Left colon (tissue), 2 donors: Measurements from ENCODE around the gene HAT1. TPM values are rescaled to one million over a fixed set of nuclear protein-coding genes. Genes with fewer than 3 reads are reported as not detected.
A peak's percentile ranks its signal among the peaks of the same experiment; 100 is the strongest.
"Not testable (repeated sequence)": the region's sequence is repeated elsewhere in the genome, so short reads cannot be mapped to it uniquely, and the experiment has no call there.

Source experiments
- ATAC-seq: fragments of 200-7000 bp; cut with Tn5 transposase; one replicate; pipeline ENCODE4 v1.9.1; 2020; ENCODE audit warnings: mild to moderate bottlenecking, moderate library complexity
- DNase-seq, 2 donors: peaks; one replicate each; pipeline ENCODE4 v3.0.0-alpha.2; 2020
- intact Hi-C, 2 donors: fragments of 100-400 bp; cut with DNase I in 1 of 2; cut with micrococcal nuclease in 1 of 2; formaldehyde crosslinking; loops; one replicate each; pipeline versions ENCODE4 v1.11.2 to v1.14.0; 2022; cut with DNase I, micrococcal nuclease
- total RNA-seq, 2 donors: library from RNA; stranded (reverse); fragmentation: NEBNext Ultra II Directional; extraction: Animal tissue kit (Norgen Biotek cat#: 25700); gene quantifications; one replicate each; pipeline ENCODE4 v1.2.1, GENCODE V29; 2021
- donor health status: DM: no; HTN: no; CAD: no.
- donor health status: DM: yes; HTN: yes; CAD: no.

HAT1 gene
- total RNA-seq, 2 donors from 2014 or later: 24.8 to 26.1 TPM

DNA sequence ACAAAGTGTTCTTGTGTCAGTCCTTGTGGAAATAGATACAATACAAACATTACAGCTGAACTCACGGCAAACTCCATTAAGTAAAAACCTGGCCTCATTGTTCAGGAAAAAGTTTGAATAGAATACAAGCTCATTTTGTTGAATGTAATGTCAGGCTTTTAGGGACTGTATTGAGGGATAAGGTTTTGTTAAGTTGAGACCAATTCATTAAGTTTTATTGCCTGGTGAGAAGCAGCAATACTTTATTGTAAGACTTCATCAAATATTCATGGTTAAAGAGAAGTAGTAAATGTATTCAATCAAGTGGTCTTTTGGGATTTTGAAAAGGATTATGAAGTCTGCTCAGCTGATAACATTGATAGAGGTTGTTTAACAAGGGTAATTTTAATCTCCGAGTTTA lies 42.0 kb downstream of the HAT1 start:
- ATAC-seq: no peak
- no peak for DNase-seq
- intact Hi-C loops: no loop called here

DNA sequence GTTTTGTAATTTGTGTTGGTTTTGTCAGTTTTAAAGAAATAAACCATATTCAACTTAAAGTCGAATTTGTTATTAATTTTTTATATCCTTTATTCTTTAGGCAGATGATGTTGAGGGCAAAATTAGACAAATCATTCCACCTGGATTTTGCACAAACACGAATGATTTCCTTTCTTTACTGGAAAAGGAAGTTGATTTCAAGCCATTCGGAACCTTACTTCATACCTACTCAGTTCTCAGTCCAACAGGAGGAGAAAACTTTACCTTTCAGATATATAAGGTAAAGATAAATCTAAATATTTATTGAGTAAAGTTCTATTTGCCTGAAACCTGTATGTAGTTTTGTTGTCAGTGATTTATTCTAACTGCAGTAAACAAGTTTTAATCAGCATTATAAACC lies 43.0 kb downstream of the HAT1 start:
- intact Hi-C loops: no loop called here
- no peak for DNase-seq
- no peak for ATAC-seq

DNA sequence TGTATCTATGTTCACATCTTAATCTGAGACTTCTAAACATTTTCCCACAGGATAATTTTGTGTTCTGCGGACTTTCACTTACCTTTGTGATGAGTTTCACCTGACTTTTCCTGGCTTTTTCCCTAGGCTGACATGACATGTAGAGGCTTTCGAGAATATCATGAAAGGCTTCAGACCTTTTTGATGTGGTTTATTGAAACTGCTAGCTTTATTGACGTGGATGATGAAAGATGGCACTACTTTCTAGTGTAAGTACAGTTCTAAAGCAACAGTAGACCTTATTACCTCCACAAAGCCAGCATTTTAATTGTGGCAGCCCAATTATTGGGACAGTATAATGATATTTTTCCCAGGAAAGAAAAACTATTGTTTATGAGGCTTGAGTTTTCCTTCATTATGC lies 43.4 kb downstream of the HAT1 start:
- intact Hi-C loops: no loop called here
- ATAC-seq: no peak

DNA sequence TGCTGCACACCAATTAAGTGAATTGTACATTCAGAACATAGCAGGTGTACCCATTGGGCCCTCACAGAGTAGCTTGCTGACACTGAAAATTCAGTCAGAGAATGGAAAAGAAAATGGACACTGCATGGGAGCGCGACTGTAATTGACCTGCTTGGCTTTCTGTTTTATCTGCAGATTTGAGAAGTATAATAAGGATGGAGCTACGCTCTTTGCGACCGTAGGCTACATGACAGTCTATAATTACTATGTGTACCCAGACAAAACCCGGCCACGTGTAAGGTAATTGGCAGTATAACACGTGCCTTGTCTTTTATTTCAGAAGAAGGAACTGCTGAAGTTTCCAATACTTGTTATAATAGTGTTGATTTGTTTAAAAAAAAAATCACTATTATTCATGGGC lies 44.0 kb downstream of the HAT1 start:
- intact Hi-C loops: no loop called here
- no peak for DNase-seq
- ATAC-seq: no peak

More for the DNA sequence above, 43.4 kb downstream of the HAT1 start:
- no peak for DNase-seq

DNA sequence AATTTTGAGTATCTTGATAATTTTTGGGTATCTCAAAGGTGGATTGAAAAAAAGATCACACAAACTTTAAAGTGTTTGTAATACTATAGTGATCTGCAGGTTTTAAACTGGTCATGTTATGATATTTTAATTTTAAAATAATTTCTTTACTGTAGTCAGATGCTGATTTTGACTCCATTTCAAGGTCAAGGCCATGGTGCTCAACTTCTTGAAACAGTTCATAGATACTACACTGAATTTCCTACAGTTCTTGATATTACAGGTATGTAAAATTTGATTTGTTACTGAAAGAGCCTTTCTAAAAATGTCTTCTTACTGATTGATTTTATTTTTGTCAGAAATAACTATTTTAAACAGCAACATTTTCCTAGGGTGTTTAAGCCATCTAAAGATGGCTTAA lies 44.4 kb downstream of the HAT1 start:
- intact Hi-C loops: no loop called here
- no peak for DNase-seq
- ATAC-seq: no peak

DNA sequence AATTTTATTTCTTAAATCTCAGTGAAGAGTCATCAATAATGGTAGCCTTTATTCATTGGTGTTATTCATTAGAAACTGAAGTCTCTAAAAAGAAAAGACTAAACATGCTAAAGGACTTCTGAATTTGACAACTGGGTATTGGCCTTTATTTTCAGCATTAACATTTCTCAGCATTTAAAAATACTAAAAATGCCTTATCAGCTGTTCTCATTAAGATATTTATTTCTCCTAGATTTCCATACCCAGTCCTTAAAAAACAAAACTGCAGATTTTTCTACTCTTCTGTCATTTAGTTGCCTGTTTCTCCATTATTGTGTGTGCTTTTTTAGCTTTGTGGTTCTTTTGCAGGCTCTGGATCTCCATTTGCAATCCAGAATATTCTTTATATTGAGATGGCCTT lies 46.2 kb downstream of the HAT1 start:
- ATAC-seq (no peak), DNase-seq (no peak)
- intact Hi-C loops: no loop called here

DNA sequence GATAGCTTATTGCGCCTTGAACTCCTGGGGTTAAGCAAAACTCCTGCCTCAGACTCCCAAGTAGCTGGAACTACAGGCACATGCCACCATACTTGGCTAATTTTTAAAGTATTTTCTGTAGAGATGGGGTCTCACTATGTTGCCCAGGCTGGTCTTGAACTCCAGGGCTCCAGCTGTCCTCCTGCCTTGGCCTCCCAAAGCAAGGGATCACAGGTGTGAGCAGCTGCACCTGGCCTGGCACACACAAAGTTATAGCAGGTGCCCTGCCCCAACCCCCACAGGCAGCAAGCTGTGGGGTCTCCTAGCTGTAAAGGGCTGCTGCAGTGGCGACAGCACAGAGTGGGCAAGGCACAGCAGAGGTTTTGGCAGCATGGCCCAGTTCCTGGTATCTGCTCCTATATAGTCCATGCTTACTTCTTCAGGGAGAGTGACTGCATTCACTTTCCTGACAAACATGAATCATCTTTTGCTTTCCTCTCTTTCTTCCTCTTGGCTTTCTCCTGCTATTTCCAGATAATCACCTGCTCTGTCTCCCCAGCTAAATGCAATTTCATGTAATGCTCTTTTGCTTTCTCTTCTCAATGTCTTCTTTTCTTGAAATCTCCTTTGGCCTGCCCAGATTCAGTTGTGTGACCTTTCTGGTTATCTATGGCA lies 50.2 kb downstream of the HAT1 start:
- intact Hi-C loops: no loop called here
- no peak for DNase-seq
- no peak for ATAC-seq

DNA sequence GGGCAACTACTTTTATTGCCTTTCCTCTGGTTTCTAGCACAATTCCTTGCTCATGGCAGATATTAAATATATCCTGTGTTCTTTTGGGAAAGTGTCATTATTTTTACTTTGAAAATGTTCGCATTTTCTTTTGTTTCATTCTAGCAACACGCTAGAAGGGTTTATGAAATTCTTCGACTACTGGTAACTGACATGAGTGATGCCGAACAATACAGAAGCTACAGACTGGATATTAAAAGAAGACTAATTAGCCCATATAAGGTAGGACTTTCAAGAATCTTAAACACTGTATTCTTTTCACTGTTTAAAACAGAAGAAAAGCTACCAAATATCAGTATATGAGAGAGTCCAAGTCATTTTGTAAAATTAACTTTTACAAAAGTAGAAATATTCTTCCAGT lies 56.8 kb downstream of the HAT1 start:
- DNase-seq (no peak), ATAC-seq (no peak)
- intact Hi-C loops: no loop called here

DNA sequence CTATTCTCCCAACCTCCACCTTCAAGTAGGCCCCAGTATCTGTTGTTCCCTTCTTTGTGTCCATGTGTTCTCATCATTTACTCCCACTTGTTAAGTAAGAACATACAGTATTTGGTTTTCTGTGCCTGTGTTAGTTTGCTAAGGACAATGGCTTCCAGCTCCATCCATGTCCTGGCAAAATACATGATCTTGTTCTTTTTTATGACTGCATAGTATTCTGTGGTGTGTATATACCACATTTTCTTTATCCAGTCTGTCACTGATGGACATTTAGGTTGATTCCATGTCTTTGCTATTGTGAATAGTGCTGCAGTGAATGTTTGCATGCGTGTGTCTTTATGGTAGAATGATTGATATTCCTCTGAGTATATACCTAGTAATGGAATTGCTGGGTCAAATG lies 61.7 kb downstream of the HAT1 start:
- intact Hi-C loops, ATAC-seq: not testable (repeated sequence)

DNA sequence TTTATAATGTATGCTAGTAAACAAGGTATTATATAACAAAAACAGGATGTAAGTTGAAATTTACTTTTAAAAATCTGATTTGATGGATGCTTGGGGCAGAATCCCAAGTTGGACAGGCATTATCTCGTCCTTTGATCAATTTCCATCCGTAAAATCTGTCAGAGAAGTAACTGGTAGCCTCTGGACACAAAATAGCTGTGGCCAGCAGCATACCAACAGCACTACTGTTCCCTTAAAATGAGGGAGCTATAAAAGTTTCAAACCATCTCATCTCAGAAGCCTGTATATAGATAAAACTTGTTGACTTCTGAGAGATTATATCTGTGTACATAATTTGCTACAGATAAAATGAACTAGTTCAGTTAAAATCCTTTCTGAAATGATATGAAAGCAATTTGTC lies 62.8 kb downstream of the HAT1 start:
- ATAC-seq (no peak), DNase-seq (no peak)
- intact Hi-C loops: no loop called here

More for the DNA sequence above, 61.7 kb downstream of the HAT1 start:
- DNase-seq: not testable (repeated sequence)

DNA sequence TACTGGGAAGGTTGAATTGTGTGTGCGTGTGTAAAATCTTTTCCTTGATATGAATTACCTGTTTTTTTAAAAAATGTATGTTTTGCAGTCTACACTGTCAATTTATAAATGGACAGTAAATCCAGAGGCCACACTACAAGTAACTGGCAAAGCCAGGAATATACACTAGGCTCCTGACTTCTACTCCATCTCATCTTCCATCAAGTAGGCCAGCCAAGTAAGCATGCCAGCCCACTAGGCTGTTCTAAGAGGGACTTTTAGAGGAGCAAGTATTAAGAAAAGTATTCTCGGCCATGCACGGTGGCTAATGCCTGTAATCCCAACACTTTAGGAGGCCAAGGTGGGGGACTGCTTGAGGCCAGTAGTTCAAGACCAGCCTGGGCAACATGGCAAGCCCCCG lies 64.5 kb downstream of the HAT1 start:
- DNase-seq (no peak), ATAC-seq (no peak)
- intact Hi-C loops: no loop called here

DNA sequence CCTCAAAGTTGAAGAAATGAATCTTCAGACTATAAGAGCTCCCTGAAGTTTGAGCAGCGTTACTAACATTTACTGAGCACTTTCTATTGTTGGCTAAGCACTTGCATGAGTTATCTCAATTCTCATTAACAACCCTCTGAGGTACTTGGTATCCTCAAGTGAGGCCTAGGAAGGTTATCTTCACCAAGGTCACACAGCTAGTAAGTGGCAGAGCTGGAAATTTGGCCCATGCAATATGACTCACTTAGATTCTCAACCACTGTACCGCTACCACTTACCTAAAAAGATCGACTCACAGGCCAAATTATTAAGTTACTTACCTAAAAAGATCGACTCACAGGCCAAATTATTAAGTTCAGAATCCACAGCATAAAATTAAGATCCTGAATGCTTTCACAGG lies 68.8 kb downstream of the HAT1 start:
- no peak for ATAC-seq
- intact Hi-C loops: no loop called here
- DNase-seq: no peak

DNA sequence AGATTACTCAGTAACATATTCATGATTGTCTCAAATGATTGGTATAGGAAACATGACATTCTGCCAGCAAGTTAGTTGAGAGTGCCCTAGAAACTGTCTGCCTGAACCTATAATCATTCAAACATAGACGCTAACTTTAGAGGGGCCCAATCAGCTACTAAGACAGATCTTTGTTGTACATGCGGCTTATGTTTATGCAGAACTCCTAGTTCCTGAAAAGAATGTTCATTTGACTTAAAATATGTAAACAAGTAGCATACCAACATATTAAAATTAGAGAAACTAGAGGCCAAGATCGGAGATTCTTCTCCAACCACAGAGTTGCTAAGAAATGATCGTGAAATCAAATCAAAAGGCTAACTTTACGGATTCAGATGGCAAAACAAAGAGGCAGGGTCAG lies 73.3 kb downstream of the HAT1 start:
- intact Hi-C loops: no loop called here
- DNase-seq: no peak
- no peak for ATAC-seq

DNA sequence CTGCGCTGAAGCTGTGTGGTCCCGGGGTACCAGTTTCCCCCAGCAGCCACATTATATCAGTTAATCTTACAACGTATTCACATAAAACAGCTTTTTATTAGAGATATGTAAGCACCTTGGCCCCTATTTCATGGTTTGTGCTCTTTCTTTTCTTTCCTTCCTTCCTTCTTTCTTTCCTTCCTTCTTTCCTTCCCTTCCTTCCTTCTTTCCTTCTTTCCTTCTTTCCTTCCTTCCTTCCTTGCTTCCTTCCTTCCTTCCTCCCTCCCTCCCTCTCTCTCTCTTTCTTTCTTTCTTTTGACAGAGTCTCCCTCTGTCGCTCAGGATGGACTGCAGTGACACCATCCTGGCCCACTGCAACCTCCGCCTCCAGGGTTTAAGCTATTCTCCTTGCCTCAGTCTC lies 73.8 kb downstream of the HAT1 start:
- DNase-seq (no peak), ATAC-seq (no peak)
- intact Hi-C loops: no loop called here

DNA sequence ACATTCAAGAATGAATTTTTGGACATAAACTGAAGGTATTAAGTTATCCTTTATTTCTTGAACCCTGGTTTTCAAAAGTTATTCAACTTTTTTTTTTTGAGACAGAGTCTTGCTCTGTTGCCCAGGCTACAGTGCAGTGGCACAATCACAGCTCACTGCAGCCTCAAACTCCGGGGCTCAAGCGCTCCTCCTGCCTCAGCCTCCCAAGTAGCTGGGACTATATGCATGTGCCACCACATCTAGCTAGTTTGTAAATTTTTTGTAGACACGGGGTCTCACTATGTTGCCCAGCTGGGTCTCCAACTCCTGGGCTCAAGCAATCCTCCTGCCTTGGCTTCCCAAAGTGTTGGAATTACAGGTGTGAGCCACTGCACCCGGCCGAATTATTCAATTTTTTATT lies 74.8 kb downstream of the HAT1 start:
- intact Hi-C loops, ATAC-seq, DNase-seq: not testable (repeated sequence)

DNA sequence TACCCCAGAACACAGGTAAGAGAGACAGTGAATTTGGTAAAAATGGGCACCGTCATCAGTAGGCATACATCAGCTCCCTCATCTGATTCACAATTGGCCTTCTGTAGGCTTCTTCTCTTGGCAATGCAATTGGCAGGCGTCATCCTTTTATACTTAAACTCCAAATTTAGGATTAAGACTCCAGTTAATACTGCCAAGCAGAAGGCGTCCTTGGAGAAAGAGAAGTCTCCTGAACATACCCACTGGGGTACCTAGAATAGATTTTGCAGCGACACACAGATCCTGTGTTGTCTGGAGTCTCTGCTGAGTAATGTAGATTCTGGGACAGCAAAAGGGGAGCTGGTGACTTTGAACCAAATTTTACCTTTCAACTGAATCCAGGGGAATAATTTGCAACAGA lies 76.9 kb downstream of the HAT1 start:
- DNase-seq: no peak
- ATAC-seq: no peak
- intact Hi-C loops: no loop called here

DNA sequence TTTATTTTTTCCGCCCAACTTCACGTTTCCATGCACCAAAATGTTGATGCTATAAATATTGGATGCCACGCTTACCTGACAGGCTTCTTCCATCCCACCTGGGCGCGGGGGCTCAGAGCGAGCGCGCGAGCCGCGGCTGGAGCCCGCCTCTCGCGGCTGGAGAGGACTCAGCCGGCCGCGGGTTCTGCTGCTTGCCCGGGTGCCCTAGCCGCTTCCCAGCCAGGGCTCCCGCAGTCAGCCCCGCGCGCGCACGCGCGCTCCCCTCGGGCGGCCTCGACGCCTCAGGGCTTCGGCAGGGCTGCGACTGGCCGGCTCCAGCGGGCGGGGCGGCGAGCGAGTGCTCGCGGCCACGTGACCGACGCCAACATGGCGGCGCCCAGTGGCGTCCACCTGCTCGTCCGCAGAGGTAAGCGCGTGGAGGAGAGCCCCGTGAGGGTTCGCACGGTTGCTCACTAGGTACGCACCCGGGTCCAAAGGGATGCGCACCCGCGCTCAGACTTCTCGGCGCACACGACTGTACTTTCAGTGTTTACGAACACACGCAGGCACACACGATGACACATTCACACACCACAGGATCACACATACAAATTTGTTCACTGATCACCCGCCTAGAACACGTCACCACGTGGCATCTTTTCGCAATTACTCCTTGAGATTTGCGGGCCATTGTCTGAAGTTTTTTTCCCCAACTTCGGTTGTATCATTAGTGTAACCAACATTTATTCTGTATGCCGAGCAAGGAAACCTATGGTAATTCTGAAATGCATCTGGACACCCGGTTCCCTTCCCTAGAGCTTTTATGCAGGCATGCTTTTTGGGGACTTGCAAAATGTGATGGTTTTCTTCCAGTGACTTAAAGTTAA lies 77.6 kb downstream of the HAT1 start, which contains the start of gene METAP1D:
Gene METAP1D, plus strand, starts transcription at position 350 of the 866 bp plus-strand sequence. Its CDS starts 17 bp downstream, at position 367.
- peak; percentile 87 to 92 for DNase-seq
- peak; percentile 100 for ATAC-seq
- intact Hi-C loops: no loop called here

DNA sequence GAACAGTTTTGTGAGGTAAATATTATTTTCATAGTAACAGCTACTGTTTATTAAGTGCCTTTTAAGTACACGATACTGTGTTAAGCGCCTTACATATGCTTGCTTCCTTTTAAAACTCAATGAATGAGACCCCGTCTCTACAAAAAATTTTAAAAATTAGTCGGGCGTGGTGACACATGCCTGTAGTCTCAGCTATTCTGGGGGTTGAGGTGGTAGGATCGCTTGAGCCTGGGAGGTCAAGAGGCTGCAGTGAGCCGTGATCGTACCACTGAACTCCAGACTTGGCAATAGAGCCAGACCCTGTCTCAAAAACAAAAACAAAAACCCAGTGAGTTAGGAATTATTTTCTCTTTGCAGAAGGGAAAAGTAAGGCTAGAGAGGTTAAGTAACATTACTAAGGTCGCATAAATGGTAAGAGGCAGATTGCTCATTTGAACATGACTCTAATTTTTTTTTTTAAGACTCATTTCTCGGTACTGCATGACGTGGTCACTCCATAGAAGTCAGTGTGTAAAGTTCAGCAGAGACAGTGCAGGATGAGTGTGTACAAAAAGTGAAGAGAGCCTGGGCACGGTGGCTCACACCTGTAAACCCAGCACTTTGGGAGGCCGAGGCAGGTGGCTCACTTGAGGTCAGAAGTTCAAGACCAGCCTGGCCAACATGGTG lies 78.6 kb downstream of the HAT1 start:
- ATAC-seq (no peak), DNase-seq (no peak)
- intact Hi-C loops: no loop called here

DNA sequence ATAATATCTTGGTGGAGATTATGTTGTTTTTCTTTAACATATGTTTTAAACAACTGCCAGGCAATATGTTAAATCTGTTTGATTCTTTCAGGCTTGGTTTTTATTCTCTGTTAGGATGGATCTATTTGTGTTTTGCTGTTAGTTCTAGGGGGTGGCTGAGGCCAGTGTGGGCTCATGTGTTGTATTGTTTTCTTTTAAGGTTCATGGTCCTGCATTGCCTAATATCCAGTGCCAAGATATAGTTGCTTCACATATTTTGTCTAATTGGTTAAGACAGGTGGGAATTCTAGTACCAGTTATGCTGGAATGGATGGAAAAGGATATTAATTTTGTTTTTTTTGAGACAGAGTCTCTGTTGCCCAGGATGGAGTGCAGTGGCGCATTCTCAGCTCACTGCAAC lies 85.1 kb downstream of the HAT1 start:
- no peak for DNase-seq
- intact Hi-C loops: no loop called here
- ATAC-seq: no peak

DNA sequence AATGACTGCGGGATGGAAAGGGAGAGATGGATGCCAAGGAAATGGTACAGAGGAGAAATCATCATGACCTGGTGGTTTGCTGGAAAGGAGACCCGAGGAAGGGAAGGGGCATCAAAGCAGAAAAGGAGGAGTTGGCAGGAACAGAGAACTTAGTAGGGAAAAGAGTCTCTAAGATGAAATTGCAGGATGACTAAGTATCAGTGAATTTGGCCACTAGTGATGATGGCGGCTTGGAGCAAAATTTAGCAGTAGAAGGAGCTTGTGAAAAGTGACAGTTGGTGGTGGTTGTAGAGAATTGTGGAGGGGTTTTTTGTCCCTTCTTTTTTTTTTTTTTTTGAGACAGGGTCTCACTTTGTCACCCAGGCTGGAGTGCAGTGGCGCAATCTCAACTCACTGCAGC lies 87.6 kb downstream of the HAT1 start:
- no peak for ATAC-seq
- no peak for DNase-seq
- intact Hi-C loops: no loop called here
